Pericardium fibroblast (primary cell): Measurements from ENCODE around the gene TBCE. TPM values are rescaled to one million over a fixed set of nuclear protein-coding genes. Genes with fewer than 3 reads are reported as not detected.

Experiments
- total RNA-seq: library from RNA; depleted of rRNA; stranded (reverse); fragments of >200 nt; gene quantifications from 2 replicates; pipeline ENCODE4 v1.2.3, GENCODE V29; 2015

TBCE gene
- total RNA-seq, result 6.7 and 15.5 TPM in 2 replicates

GRCh38 chr1:235367000-235367908 lies at the start of gene TBCE:
Gene TBCE (plus strand): TSS chr1:235367427. CDS start chr1:235380050, 12,623 bp downstream.

GRCh38 chr1:235327559-235328270 lies 39.5 kb upstream of the TBCE start, which contains the start of gene ARID4B:
Gene ARID4B (minus strand): TSS chr1:235328179. CDS start chr1:235326919, 1,260 bp downstream.

GRCh38 chr1:235328271-235329138 lies 38.7 kb upstream of the TBCE start, which contains the start of gene GGPS1:
Gene GGPS1 (plus strand): TSS chr1:235328570. CDS start chr1:235335265, 6,695 bp downstream.

Other genes starting within 250 kb of the TBCE start
- 85.4 and 89.7 TPM in 2 replicates for gene TOMM20, start 238.6 kb upstream of the TBCE start, total RNA-seq
- gene RBM34, start 206.2 kb upstream of the TBCE start, total RNA-seq, result 39.7 and 44.6 TPM in 2 replicates
- 9.4 and 9.8 TPM in 2 replicates for gene ARID4B, start 39.2 kb upstream of the TBCE start, total RNA-seq
- gene GGPS1, start 38.9 kb upstream of the TBCE start, total RNA-seq, result 22.9 and 24.3 TPM in 2 replicates
- gene B3GALNT2, start 137.0 kb downstream of the TBCE start, total RNA-seq, result 17.1 and 17.7 TPM in 2 replicates